NB4 (cell line): Measurements from ENCODE around the gene CYP8B1.

Source experiments
- CTCF ChIP-seq: IDR thresholded peaks from one replicate; pipeline ENCODE4 v1.5.1; 2012; ENCODE audit warnings: low read depth, low read length
- MYC ChIP-seq: IDR thresholded peaks from 2 replicates; pipeline ENCODE4 v1.6.1; 2011; ENCODE audit warnings: low read depth, low read length
- POLR2A ChIP-seq: IDR thresholded peaks from 2 replicates; pipeline ENCODE4 v1.6.1; 2011; ENCODE audit warnings: mild to moderate bottlenecking; ENCODE audit not compliant: insufficient read length; ENCODE audit errors: extremely low read depth

GRCh38 chr3:42898896-42899675 is 23.4 kb upstream of the CYP8B1 start:
- peak; percentile 10 for TF ChIP-seq CTCF
- TF ChIP-seq MYC: no peak
- TF ChIP-seq POLR2A: no peak
